Measurements from ENCODE around the gene CD109. TPM values are rescaled to one million over a fixed set of nuclear protein-coding genes. Genes with fewer than 3 reads are reported as not detected.

Gene CD109
- total and polyA plus RNA-seq, 2 of the 8 experiments (the other 6 are each of a cell fraction or from before 2014, with no cell fraction given), result 1.4 to 5.3 TPM

DNA sequence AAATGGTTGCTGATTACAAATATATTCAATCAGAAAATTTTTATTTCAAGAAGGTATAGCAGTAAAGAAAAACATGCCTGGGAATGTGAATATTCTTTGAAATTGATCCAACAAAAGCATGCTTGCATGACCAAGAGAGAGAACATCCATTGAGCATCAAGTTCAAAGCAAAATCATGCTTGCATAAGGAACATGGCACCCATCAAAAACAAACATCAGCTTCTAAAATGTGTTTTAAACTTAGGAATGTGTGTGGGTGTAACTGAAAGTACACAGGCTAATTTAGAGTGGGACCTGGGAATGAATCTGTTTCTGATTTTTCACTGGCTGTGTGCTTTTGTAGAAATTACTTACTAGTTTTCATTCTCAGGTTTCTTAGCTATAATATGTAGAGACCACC is 47.8 kb upstream of the CD109 start:
- no peak overlapping the region for H3K27ac ChIP-seq (ENCODE audit: low read depth, low read length)
- ChIA-PET POLR2A (ENCODE audit: partially characterized antibody) (interaction anchor here (0.6 to 4.3 kb wide), 3 partner anchors 20 to 133 kb away, joined by 3 to 32 read pairs (median 23); partner anchors contain the start of gene EEF1A1), CTCF (ENCODE audit: partially characterized antibody) (interaction anchor here (0.6 to 1.5 kb wide), 4 partner anchors 17 to 309 kb away, joined by 3 read pairs; no protein-coding TSS in a partner anchor)
- H2AK5ac ChIP-seq (ENCODE audit: low read depth, low read length), result no peak overlapping the region
- H4K5ac ChIP-seq (ENCODE audit: insufficient read length, low read depth, low read length), result no peak overlapping the region
- H3K23ac ChIP-seq (ENCODE audit: insufficient read length), result no peak overlapping the region
- no peak overlapping the region for H4K8ac ChIP-seq (ENCODE audit: extremely low read depth, insufficient read depth, low read length)
- DNase-seq (ENCODE audit: low read depth in 1 of 2, low spot score in 2 of 2), result no peak
- no peak overlapping the region for H3K56ac ChIP-seq (replicated peaks; ENCODE audit: insufficient read length, low read depth, low read length)
- no peaks in the 10 kb centered on the region for H3K79me1 ChIP-seq (ENCODE audit: low read depth, low read length)
- no peaks in the 10 kb centered on the region for H3K79me2 ChIP-seq (ENCODE audit: control insufficient read depth in 1 of 2, insufficient read depth in 2 of 2, low read length in 2 of 2)
- no peaks in the 10 kb centered on the region for H3K27me3 ChIP-seq (replicated peaks in 1 of 4; ENCODE audit: control insufficient read depth in 3 of 4, extremely low read depth in 1 of 4, insufficient read depth in 3 of 4, low read length in 3 of 4)
- H4K20me1 ChIP-seq (replicated peaks in 1 of 2; ENCODE audit: control insufficient read depth in 1 of 2, insufficient read depth in 2 of 2, low read length in 2 of 2), result no peaks in the 10 kb centered on the region
- H2BK20ac ChIP-seq (ENCODE audit: low read length), result no peak overlapping the region
- H3K9ac ChIP-seq (replicated peaks in 1 of 4; ENCODE audit: extremely low read depth in 1 of 4, low read depth in 3 of 4, low read length in 3 of 4), result no peak overlapping the region
- no peak overlapping the region for H2BK15ac ChIP-seq (ENCODE audit: low read length)
- no peak overlapping the region for H2BK5ac ChIP-seq (ENCODE audit: low read depth, low read length)
- TF ChIP-seq USF2 (IDR thresholded peaks at IDR 0.05; ENCODE audit: low read length) (no peak), NRF1 (IDR thresholded peaks at IDR 0.05; ENCODE audit: low read depth, low read length) (no peak), TBP (IDR thresholded peaks at IDR 0.05; ENCODE audit: low read depth, low read length) (no peak), SP2 (IDR thresholded peaks at IDR 0.05; ENCODE audit: low read length) (no peak), TCF12 (IDR thresholded peaks at IDR 0.05; ENCODE audit: low read depth, low read length) (no peak), RXRA (IDR thresholded peaks at IDR 0.05; ENCODE audit: insufficient read depth, low read depth, low read length) (no peak), KDM4A (IDR thresholded peaks at IDR 0.05; ENCODE audit: low read depth, low read length, severe bottlenecking) (no peak)
- H3K9me3 ChIP-seq (ENCODE audit: insufficient read depth in 2 of 2, low read depth in 1 of 2, low read length in 1 of 2), result no peaks in the 10 kb centered on the region
- H2BK12ac ChIP-seq (ENCODE audit: low read depth, low read length), result no peak overlapping the region
- H4K91ac ChIP-seq (replicated peaks; ENCODE audit: insufficient read length, low read length), result no peak overlapping the region
- H2BK120ac ChIP-seq (replicated peaks; ENCODE audit: low read depth, low read length), result no peak overlapping the region
- no peak overlapping the region for H3K4me3 ChIP-seq (ENCODE audit: extremely low read depth in 1 of 4, insufficient read depth in 2 of 4, low read depth in 3 of 4, low read length in 4 of 4)
- H3K4me2 ChIP-seq (ENCODE audit: insufficient read depth in 1 of 2, low read depth in 2 of 2, low read length in 2 of 2), result no peak overlapping the region
- H3K4ac ChIP-seq (replicated peaks; ENCODE audit: insufficient read length, low read depth, low read length), result no peak overlapping the region
- no peaks in the 10 kb centered on the region for H3K23me2 ChIP-seq (ENCODE audit: low read depth, low read length)
- H3K14ac ChIP-seq (ENCODE audit: insufficient read length), result no peak overlapping the region
- peaks cover 0 to 4% (median 0%) of the 10 kb centered on the region in 4 experiments; a peak in 1 of 7 replicates for H3K4me1 ChIP-seq (replicated peaks in 1 of 4; ENCODE audit: control insufficient read depth in 3 of 4, insufficient read depth in 4 of 4, low read length in 3 of 4)
- peak; percentile 13 for FAIRE-seq
- no peak overlapping the region for H3K18ac ChIP-seq (ENCODE audit: extremely low read depth, low read length)
- no peaks in the 10 kb centered on the region for H3K36me3 ChIP-seq (ENCODE audit: control insufficient read depth in 2 of 4, insufficient read depth in 4 of 4, low read length in 3 of 4)
- no peak overlapping the region for H2AFZ ChIP-seq (ENCODE audit: low read length)

Measured in H1 (cell line).